ENCODE data around the gene MTNR1B. TPM values are rescaled to one million over a fixed set of nuclear protein-coding genes. Genes with fewer than 3 reads are reported as not detected.
A peak's percentile ranks its signal among the peaks of the same experiment; 100 is the strongest.

Gene MTNR1B
- not detected for total RNA-seq
- polyA plus RNA-seq: not detected

DNA sequence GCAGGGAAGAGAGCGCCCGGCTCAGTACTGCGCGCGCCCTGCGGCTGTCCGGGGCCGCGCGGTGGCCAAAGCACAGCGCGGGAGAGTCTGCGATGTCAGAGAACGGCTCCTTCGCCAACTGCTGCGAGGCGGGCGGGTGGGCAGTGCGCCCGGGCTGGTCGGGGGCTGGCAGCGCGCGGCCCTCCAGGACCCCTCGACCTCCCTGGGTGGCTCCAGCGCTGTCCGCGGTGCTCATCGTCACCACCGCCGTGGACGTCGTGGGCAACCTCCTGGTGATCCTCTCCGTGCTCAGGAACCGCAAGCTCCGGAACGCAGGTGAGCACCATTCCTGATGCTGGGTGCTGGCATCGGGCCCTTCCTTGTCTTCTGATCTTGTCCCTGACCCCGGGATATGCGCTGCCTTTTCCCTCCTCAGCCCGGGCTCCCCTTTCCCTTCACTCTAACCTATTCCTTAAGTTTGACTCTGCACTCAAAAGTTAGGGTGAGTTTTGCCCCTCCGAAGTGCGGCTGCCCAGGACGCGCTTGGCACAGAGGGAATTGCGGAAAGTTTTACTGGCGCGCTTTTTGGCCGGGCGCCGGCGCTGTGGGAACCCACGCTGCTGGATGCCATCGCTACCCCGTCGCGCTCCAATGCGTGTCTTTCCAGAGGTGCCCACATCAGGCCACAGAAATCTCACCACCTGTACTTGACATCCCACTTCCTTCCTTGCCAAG, at the start of gene MTNR1B:
Gene MTNR1B (plus strand): TSS at position 18 of the 714 bp plus-strand sequence. CDS start 75 bp downstream, at position 93.
- no peak within 1 kb of the TSS for H3K9ac ChIP-seq (ENCODE audit: low read depth in 1 of 2, low read length in 2 of 2)
- no peaks in the 10 kb centered on the region for H3K9me3 ChIP-seq (ENCODE audit: control insufficient read depth in 4 of 4, low read length in 3 of 4)
- DNase-seq (ENCODE audit: low spot score): no peak
- H3K27me3 ChIP-seq (ENCODE audit: control insufficient read depth in 4 of 4, insufficient read depth in 4 of 4, low read length in 3 of 4): peaks cover 0 to 3% (median 0%) of the 10 kb centered on the region in 4 donors
- WGBS: 10% methylated on average over 58 of the region's 58 CpGs
- no peaks in the 10 kb centered on the region for H3K36me3 ChIP-seq (ENCODE audit: control insufficient read depth in 4 of 4, insufficient read depth in 3 of 4, low read depth in 1 of 4, low read length in 3 of 4)
- no peak for TF ChIP-seq JUND (IDR thresholded peaks at IDR 0.05)
- TF ChIP-seq NR2F2 (IDR thresholded peaks at IDR 0.05): no peak
- TF ChIP-seq, protein P1, sequence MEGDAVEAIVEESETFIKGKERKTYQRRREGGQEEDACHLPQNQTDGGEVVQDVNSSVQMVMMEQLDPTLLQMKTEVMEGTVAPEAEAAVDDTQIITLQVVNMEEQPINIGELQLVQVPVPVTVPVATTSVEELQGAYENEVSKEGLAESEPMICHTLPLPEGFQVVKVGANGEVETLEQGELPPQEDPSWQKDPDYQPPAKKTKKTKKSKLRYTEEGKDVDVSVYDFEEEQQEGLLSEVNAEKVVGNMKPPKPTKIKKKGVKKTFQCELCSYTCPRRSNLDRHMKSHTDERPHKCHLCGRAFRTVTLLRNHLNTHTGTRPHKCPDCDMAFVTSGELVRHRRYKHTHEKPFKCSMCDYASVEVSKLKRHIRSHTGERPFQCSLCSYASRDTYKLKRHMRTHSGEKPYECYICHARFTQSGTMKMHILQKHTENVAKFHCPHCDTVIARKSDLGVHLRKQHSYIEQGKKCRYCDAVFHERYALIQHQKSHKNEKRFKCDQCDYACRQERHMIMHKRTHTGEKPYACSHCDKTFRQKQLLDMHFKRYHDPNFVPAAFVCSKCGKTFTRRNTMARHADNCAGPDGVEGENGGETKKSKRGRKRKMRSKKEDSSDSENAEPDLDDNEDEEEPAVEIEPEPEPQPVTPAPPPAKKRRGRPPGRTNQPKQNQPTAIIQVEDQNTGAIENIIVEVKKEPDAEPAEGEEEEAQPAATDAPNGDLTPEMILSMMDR (IDR thresholded peaks at IDR 0.05; ENCODE audit: low read depth, low read length, missing input control): no peak
- TF ChIP-seq YY1 (IDR thresholded peaks at IDR 0.05): no peak
- no peak for TF ChIP-seq REST (IDR thresholded peaks at IDR 0.05)
- TF ChIP-seq EGR1 (IDR thresholded peaks at IDR 0.05; ENCODE audit: low read depth in 2 of 2): no peak
- TF ChIP-seq, protein P2, sequence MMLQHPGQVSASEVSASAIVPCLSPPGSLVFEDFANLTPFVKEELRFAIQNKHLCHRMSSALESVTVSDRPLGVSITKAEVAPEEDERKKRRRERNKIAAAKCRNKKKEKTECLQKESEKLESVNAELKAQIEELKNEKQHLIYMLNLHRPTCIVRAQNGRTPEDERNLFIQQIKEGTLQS (IDR thresholded peaks at IDR 0.05): no peak
- TF ChIP-seq GABPA (IDR thresholded peaks at IDR 0.05 in 1 of 2, conservative IDR thresholded peaks at IDR 0.05 in 1 of 2): no peak
- TF ChIP-seq, protein P3, sequence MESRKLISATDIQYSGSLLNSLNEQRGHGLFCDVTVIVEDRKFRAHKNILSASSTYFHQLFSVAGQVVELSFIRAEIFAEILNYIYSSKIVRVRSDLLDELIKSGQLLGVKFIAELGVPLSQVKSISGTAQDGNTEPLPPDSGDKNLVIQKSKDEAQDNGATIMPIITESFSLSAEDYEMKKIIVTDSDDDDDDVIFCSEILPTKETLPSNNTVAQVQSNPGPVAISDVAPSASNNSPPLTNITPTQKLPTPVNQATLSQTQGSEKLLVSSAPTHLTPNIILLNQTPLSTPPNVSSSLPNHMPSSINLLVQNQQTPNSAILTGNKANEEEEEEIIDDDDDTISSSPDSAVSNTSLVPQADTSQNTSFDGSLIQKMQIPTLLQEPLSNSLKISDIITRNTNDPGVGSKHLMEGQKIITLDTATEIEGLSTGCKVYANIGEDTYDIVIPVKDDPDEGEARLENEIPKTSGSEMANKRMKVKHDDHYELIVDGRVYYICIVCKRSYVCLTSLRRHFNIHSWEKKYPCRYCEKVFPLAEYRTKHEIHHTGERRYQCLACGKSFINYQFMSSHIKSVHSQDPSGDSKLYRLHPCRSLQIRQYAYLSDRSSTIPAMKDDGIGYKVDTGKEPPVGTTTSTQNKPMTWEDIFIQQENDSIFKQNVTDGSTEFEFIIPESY (IDR thresholded peaks at IDR 0.05): no peak
- no peak for TF ChIP-seq SP1 (IDR thresholded peaks at IDR 0.05)
- no peak for TF ChIP-seq RXRA (IDR thresholded peaks at IDR 0.05)
- TF ChIP-seq TAF1 (conservative IDR thresholded peaks at IDR 0.05): no peak
- no peak for TF ChIP-seq MAX (IDR thresholded peaks at IDR 0.05)
- no peak for TF ChIP-seq FOXA2 (IDR thresholded peaks at IDR 0.05)
- TF ChIP-seq FOXA1 (IDR thresholded peaks at IDR 0.05): no peak
- no peak for TF ChIP-seq RAD21 (IDR thresholded peaks at IDR 0.05)
- no peak for TF ChIP-seq HNF4G (IDR thresholded peaks at IDR 0.05)
- TF ChIP-seq HNF4A (conservative IDR thresholded peaks at IDR 0.05): no peak
- H3K4me3 ChIP-seq (ENCODE audit: low read depth in 1 of 3, low read length in 3 of 3): peak within 1 kb of the TSS in 2 of 3 donors; percentile 22 to 36
- H3K4me1 ChIP-seq (ENCODE audit: control insufficient read depth in 4 of 4, insufficient read depth in 4 of 4, low read length in 3 of 4): peaks cover 0 to 12% (median 6%) of the 10 kb centered on the region in 4 donors
- H3K27ac ChIP-seq (ENCODE audit: low read depth in 1 of 2, low read length in 2 of 2): no peak within 1 kb of the TSS

All from liver (tissue), 9 donors.